NCI-H69 (cell line): ENCODE measurements around the gene A1CF.
"Not testable (repeated sequence)": the region's sequence is repeated elsewhere in the genome, so short reads cannot be mapped to it uniquely, and the experiment has no call there.

Experiments
- DNase-seq: peaks from one replicate; lab custom pipeline; 2025; lab: John Stamatoyannopoulos, UW

Gene A1CF

DNA sequence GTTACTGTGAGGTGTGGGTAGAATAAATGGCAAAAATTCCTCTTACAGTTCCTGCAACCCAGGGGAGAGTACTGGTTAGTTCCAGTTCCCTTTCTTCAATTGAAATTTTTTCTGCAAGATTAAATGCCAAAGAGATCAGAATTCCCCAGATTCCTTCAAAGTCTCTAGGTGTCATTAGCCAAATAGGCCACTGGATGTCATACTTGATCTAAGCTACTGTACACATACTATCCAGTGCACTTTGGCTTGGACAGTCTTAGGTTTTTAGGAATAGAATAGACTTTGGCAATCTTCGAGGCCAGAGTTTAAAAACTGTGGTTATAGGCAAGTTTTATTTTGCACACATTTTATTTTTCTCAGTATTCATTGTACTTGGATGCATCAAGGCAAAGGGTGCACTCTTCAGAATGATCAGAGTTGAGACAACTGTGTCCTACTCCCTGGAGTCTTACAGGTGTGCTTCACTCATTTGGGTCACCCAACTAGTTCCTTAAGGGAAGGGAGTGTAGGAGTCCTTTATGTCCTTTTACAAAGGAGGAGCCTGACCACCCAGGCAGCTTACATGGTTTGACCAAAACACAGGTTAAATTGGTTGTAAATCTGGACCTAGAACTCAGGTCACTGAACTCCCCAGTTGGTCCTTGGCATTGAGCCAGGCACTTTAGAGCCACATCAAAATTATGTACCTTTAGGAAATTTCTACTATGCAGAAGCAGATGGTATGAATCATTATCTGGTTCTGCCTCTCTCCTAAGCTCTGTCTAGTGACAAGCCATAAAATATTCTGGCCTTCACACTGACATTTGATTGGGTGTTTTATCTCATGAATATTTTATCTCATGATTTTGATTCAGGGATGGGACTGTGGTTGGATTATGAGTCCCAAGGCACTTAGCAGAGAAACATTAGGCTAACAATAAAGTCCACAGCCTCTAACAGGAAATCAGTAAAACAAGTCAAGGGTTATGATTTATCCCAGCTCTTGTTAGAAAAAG, 96.2 kb downstream of the A1CF start:
- DNase-seq, result peak; percentile 41

DNA sequence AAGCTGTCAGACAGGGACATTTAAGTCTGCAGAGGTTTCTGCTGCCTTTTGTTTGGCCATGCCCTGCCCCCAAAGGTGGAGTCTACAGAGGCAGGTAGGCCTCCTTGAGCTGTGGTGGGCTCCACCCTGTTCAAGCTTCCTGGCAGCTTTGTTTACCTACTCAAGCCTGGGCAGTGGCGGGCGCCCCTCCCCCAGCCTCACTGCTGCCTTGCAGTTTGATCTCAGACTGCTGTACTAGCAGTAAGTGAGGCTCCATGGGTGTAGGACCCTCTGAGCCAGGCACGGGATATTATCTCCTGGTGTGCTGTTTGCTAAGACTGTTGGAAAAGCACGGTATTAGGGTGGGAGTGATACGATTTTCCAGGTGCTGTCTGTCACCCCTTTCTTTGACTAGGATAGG, 97.5 kb downstream of the A1CF start:
- DNase-seq, result peak; percentile 2

DNA sequence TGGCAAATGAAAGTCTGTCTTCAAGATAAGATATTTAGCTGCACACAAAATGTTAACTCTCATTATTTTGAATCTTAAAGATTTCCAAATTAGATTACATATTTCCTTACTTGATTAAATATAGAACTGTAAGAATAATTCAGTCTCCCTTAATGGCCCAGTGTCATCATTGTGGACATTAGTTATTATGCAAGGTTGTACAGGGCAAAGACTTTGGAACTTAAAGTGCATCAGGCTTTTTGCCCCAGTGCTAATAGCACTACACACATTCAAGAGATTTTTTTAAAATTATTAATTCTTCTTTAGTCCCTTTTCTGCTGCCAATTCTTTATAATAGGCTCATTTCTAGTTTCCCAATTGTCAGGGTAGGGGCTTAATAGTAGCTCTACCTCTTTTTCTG, 103.4 kb downstream of the A1CF start:
- DNase-seq, result not testable (repeated sequence)

DNA sequence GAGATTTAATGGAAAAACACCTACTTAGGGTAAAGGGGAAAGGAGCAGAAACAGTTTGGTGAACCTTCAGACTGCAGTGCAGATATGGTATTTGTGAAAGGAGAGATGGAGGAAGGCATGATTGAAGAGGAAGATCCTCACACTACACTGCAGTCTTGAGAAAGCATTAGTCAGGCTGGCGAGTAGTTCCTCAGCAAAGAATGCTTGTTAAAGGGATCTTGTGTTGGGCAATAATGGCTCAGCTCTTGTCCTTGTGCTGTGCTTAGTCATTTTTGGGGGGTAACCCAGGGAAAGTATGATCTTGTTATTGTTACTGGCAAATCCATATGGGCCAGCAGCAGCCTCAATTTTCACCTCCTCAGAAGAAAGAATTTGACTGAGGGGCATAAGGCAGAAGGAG, 105.4 kb downstream of the A1CF start:
- not testable (repeated sequence) for DNase-seq

DNA sequence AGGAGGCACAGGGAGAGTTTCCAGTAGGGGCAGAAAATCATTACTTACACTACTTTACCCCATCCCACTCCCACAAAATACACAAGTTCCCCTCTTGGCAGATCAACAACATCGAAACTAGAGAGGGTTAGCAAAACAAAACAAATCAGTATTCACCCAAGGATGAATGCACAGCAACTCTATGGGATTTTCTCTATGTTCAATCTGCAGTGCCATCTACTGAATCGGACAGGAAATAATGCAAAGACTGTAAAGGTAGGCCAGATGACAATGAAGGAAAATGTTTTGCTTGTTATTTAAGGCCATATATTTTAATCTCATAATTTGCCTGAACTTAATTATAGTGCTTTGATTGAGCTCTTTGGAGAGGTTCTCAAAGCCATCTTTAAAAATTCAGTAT, 110.6 kb downstream of the A1CF start:
- not testable (repeated sequence) for DNase-seq

DNA sequence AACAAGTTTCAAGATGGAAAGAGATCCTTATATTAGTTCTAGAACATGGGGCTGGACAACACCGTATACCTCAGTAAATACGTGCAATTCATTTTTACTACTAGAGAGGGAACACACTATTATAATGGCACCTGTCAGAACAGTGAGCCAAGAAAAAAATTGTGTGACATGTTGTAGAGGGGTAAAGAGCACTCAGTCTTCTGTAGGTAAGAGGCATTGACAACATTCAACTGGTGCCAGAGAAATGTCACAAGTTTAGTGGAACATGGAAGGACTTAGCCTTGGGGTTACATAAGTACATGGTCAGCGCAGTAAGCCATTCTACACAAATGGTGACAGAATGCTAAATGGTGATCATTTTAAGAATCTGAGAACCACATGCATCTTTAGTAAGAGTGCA, 113.4 kb downstream of the A1CF start:
- not testable (repeated sequence) for DNase-seq

DNA sequence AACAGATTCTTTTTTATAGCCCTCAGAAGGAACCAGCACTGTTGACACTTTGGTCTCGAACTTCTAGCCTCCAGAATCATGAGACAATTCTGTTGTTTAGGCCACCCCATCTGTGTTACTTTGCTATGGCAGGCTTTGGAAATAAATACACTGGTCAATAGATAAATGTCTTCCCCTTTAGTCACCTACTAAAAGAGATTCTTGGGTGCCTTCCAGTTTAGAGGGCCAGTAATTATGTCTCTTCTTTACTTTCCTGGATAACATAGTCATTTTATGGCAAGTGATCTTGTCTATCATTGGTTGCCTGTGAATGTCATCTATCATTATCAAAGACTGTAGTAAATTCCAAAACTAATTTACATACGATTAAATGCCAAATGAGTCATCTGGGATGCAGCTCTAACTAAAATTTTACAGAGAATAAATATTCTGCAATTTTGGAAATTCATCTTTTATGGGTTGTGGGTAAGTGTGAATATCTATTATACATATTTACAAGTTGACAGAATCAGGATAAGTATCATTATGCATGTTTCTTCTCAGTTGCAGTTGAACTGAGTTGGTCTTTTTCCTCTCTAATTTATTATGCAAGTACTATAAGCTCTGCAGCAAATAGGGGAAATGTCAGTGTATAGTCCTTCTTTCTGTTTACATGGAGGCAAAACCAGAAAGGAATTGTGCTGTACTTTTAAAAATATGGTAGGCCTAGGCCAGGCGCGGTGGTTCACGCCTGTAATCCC, 118.5 kb downstream of the A1CF start:
- not testable (repeated sequence) for DNase-seq
